Uterus (tissue), 2 donors: ENCODE measurements around the gene CLEC17A.

Source experiments
- CTCF ChIP-seq, 4 experiments: fragments of 200-600 bp in 2 of 4; fragments of 450-650 bp in 2 of 4; sonication (generic) in 2 of 4; IDR thresholded peaks; one replicate each; pipeline ENCODE4 v1.5.1; 2016 to 2019; ENCODE audit warnings: antibody characterized with exemption in 4 of 4, mild to moderate bottlenecking in 2 of 4, moderate library complexity in 1 of 4
- POLR2A ChIP-seq, 2 donors: fragments of 450-650 bp; IDR thresholded peaks; one replicate each; pipeline ENCODE4 v1.6.1; 2016; ENCODE audit warnings: antibody characterized with exemption in 2 of 2, mild to moderate bottlenecking in 1 of 2, moderate library complexity in 1 of 2

GRCh38 chr19:14559916-14560775 lies 22.7 kb upstream of the CLEC17A start:
- TF ChIP-seq POLR2A (IDR thresholded peaks at IDR 0.05) (no peak), CTCF (IDR thresholded peaks at IDR 0.05) (no peak)
